ENCODE data around the gene NACAD.

Gene NACAD

GRCh38 chr7:45060295-45060694 is 28.5 kb downstream of the NACAD start:
- H3K9me3 ChIP-seq (ENCODE audit: control insufficient read depth, insufficient read depth, low read length), result no peaks in the 10 kb centered on the region
- H3K27ac ChIP-seq (ENCODE audit: low read depth, low read length), result no peak overlapping the region
- peaks cover 18% of the 10 kb centered on the region for H3K4me1 ChIP-seq (ENCODE audit: control insufficient read depth, low read length)
- no peaks in the 10 kb centered on the region for H3K27me3 ChIP-seq (ENCODE audit: control insufficient read depth, low read length)
- H3K9me2 ChIP-seq (replicated peaks; ENCODE audit: control insufficient read depth, low read length), result no peaks in the 10 kb centered on the region
- no peak for TF ChIP-seq EZH2phosphoT487 (IDR thresholded peaks at IDR 0.05; ENCODE audit: borderline replicate concordance, low read length)
- no peak for TF ChIP-seq CTCF (IDR thresholded peaks at IDR 0.05; ENCODE audit: low read depth, low read length, poor library complexity, severe bottlenecking)
- no peak overlapping the region for H3K4me3 ChIP-seq (ENCODE audit: low read length)
- H3K79me2 ChIP-seq (ENCODE audit: control insufficient read depth, low read length), result peaks cover 98% of the 10 kb centered on the region
- peaks cover 69% of the 10 kb centered on the region for H3K36me3 ChIP-seq (ENCODE audit: control insufficient read depth, low read length)
- peaks cover 3% of the 10 kb centered on the region; the same call in 1 of the 2 replicates for H3F3A ChIP-seq (ENCODE audit: control insufficient read depth, insufficient read depth)
- H3K4me2 ChIP-seq (ENCODE audit: low read length), result no peak overlapping the region
- H4K20me1 ChIP-seq (ENCODE audit: control insufficient read depth, insufficient read depth, low read depth, low read length), result peaks cover 15% of the 10 kb centered on the region

- peaks cover 3% of the 10 kb centered on the region; the same call in 1 of the 2 replicates for H3F3A ChIP-seq (ENCODE audit: control insufficient read depth, insufficient read depth)
- H3K79me2 ChIP-seq (ENCODE audit: control insufficient read depth, low read length), result peaks cover 98% of the 10 kb centered on the region
- H4K20me1 ChIP-seq (ENCODE audit: control insufficient read depth, insufficient read depth, low read depth, low read length), result peaks cover 22% of the 10 kb centered on the region
- H3K4me2 ChIP-seq (ENCODE audit: low read length), result no peak overlapping the region
- peaks cover 18% of the 10 kb centered on the region for H3K4me1 ChIP-seq (ENCODE audit: control insufficient read depth, low read length)
- H3K36me3 ChIP-seq (ENCODE audit: control insufficient read depth, low read length), result peaks cover 68% of the 10 kb centered on the region
- H3K27ac ChIP-seq (ENCODE audit: low read depth, low read length), result no peak overlapping the region
- H3K4me3 ChIP-seq (ENCODE audit: low read length), result no peak overlapping the region
- no peaks in the 10 kb centered on the region for H3K9me2 ChIP-seq (replicated peaks; ENCODE audit: control insufficient read depth, low read length)
- H3K27me3 ChIP-seq (ENCODE audit: control insufficient read depth, low read length), result no peaks in the 10 kb centered on the region
- H3K9me3 ChIP-seq (ENCODE audit: control insufficient read depth, insufficient read depth, low read length), result no peaks in the 10 kb centered on the region
- no peak for TF ChIP-seq CTCF (IDR thresholded peaks at IDR 0.05; ENCODE audit: low read depth, low read length, poor library complexity, severe bottlenecking)
- TF ChIP-seq EZH2phosphoT487 (IDR thresholded peaks at IDR 0.05; ENCODE audit: borderline replicate concordance, low read length), result no peak
These were observed 30.9 kb downstream of the NACAD start for GRCh38 chr7:45057878-45058277.

- Histone ChIP-seq H3F3A (ENCODE audit: control insufficient read depth, insufficient read depth) (peaks cover 3% of the 10 kb centered on the region; the same call in 1 of the 2 replicates), H3K9me3 (ENCODE audit: control insufficient read depth, insufficient read depth, low read length) (no peaks in the 10 kb centered on the region), H3K4me1 (ENCODE audit: control insufficient read depth, low read length) (peaks cover 7% of the 10 kb centered on the region), H3K4me2 (ENCODE audit: low read length) (no peak overlapping the region), H3K4me3 (ENCODE audit: low read length) (no peak overlapping the region), H3K36me3 (ENCODE audit: control insufficient read depth, low read length) (peaks cover 62% of the 10 kb centered on the region), H3K9me2 (replicated peaks; ENCODE audit: control insufficient read depth, low read length) (no peaks in the 10 kb centered on the region), H4K20me1 (ENCODE audit: control insufficient read depth, insufficient read depth, low read depth, low read length) (peaks cover 13% of the 10 kb centered on the region), H3K27me3 (ENCODE audit: control insufficient read depth, low read length) (no peaks in the 10 kb centered on the region), H3K27ac (ENCODE audit: low read depth, low read length) (no peak overlapping the region), H3K79me2 (ENCODE audit: control insufficient read depth, low read length) (peaks cover 91% of the 10 kb centered on the region)
- TF ChIP-seq EZH2phosphoT487 (IDR thresholded peaks at IDR 0.05; ENCODE audit: borderline replicate concordance, low read length), result no peak
- no peak for TF ChIP-seq CTCF (IDR thresholded peaks at IDR 0.05; ENCODE audit: low read depth, low read length, poor library complexity, severe bottlenecking)
These were observed 33.1 kb downstream of the NACAD start for GRCh38 chr7:45055594-45056219.

Data from DOHH2 (cell line).